ENCODE data around the gene RTKN. TPM values are rescaled to one million over a fixed set of nuclear protein-coding genes. Genes with fewer than 3 reads are reported as not detected.

Gene RTKN
- total and polyA plus RNA-seq, 9 of the 15 experiments (the other 6 are each of a cell fraction or from before 2014, with no cell fraction given), result 0.14 to 6.9 (median 3.6) TPM

DNA sequence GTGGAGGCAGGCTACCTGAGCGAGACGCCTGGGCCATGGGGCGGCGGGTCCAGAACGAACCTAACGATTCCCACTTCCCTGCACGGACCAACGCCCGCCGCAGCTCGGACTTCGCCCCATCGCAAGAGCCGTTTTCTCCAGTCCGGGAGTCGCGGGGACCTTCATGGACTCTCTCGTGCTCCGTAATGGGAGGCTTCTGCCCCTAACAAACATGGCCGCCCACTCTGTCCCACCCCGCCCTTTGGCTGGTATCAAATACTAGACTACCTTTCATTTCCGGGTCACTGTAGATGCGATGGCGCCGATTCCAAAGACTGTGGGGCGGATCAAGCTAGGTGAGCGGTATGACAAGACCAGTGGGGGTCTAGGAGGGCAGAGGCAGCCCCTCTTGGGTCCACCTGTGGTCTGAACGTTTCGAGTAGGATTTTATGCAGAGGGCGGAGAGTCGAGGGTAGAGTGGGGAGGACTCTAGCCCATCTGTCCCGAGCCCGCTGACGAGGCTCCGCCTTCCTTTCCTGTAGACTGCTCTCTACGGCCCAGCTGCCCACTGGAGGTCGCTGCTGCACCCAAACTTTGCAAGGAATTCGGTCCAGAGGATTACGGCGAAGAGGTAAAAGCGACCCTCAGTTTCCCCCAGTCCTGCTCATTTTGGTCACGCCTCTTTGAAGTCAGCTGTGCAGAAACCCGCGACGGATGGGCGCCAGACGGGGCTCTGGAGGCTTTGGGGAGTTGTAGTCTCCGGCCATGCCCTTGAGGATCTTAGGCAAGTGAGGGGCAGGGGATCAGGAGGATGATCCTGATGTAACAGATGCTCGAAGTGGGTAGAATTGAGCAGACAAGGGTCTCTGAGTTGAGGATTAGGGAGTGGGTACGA, 41.3 kb upstream of the RTKN start, which contains the start of the genes CCDC142 and TTC31 (continued):
- peak; percentile 58; the same call in 1 of the 2 replicates for TF ChIP-seq ZNF589 (CRISPR knock-in tag; IDR thresholded peaks at IDR 0.05; ENCODE audit: low read depth)
- TF ChIP-seq RAD21 (CRISPR knock-in tag; conservative IDR thresholded peaks at IDR 0.05 in 1 of 2, IDR thresholded peaks at IDR 0.05 in 1 of 2), result peak; percentile 88 to 89
- peak; percentile 65; the same call in 1 of the 2 replicates for TF ChIP-seq BCOR (IDR thresholded peaks at IDR 0.05)
- peak; percentile 42; the same call in 1 of the 2 replicates for TF ChIP-seq ZNF584 (CRISPR knock-in tag; IDR thresholded peaks at IDR 0.05; ENCODE audit: low read depth)
- no peak for TF ChIP-seq JUNB (CRISPR knock-in tag; conservative IDR thresholded peaks at IDR 0.05)
- TF ChIP-seq NONO (IDR thresholded peaks at IDR 0.05; ENCODE audit: low read depth in 2 of 2, low read length in 1 of 2), result 0 out of 4 replicates have a peak, but pooled peaks of 1 of the 2 experiments have one; percentile 17
- no peak for TF ChIP-seq NCOA2 (IDR thresholded peaks at IDR 0.05; ENCODE audit: partially characterized antibody in 2 of 2)
- TF ChIP-seq FOXK2 (conservative IDR thresholded peaks at IDR 0.05 in 1 of 2, IDR thresholded peaks at IDR 0.05 in 1 of 2; ENCODE audit: low read depth in 2 of 2), result peak; percentile 64 to 72; a peak in 3 of 4 replicates
- peak; percentile 48 to 60; a peak in 3 of 4 replicates for TF ChIP-seq SIX5 (IDR thresholded peaks at IDR 0.05; ENCODE audit: borderline replicate concordance in 1 of 2, insufficient read depth in 1 of 2, low read depth in 1 of 2, low read length in 2 of 2)

All from K562 (cell line).